K562 (cell line): ENCODE data around the gene HCAR1. TPM values are rescaled to one million over a fixed set of nuclear protein-coding genes. Genes with fewer than 3 reads are reported as not detected.
A peak's percentile ranks its signal among the peaks of the same experiment; 100 is the strongest.

Experiments used
- ATF6 ChIP-seq: sonication (generic); formaldehyde crosslinking; IDR thresholded peaks from 2 replicates; pipeline ENCODE4 v1.4.0; 2020; ENCODE audit warnings: mild to moderate bottlenecking, missing genetic modification reagents
- BRD9 ChIP-seq: fragments of 450-650 bp; IDR thresholded peaks from 2 replicates; pipeline ENCODE4 v1.6.1; 2018; ENCODE audit warnings: low read depth; ENCODE audit not compliant: partially characterized antibody
- BRF2 ChIP-seq: IDR thresholded peaks from 3 replicates; pipeline ENCODE4 v1.6.1; 2011; ENCODE audit warnings: borderline replicate concordance, mild to moderate bottlenecking; ENCODE audit not compliant: insufficient read length, insufficient read depth
- CTBP1 ChIP-seq: fragments of 450-650 bp; IDR thresholded peaks from 2 replicates; pipeline ENCODE4 v1.6.1; 2016; ENCODE audit warnings: borderline replicate concordance
- EHMT2 ChIP-seq: fragments of 450-650 bp; IDR thresholded peaks from 2 replicates; pipeline ENCODE4 v1.6.1; 2018; ENCODE audit warnings: antibody characterized with exemption
- ETV6 ChIP-seq, 3 experiments: fragments of 150-350 bp in 1 of 3; sonication (generic) in 1 of 3; formaldehyde crosslinking in 1 of 3; IDR thresholded peaks; 2 replicates each; pipeline versions ENCODE4 v1.6.1 to v1.8.0; 2014 to 2022; ENCODE audit warnings: borderline replicate concordance in 2 of 3, low read depth in 2 of 3, antibody characterized with exemption in 1 of 3, low read length in 1 of 3, mild to moderate bottlenecking in 1 of 3, missing genetic modification reagents in 1 of 3
- FOXO4 ChIP-seq: fragments of 450-650 bp; formaldehyde crosslinking; IDR thresholded peaks from 2 replicates; pipeline ENCODE4 v1.4.0; 2020; ENCODE audit warnings: mild to moderate bottlenecking, moderate library complexity
- FOXP4 ChIP-seq: sonication (generic); formaldehyde crosslinking; IDR thresholded peaks from 2 replicates; pipeline ENCODE4 v1.8.0; 2022; ENCODE audit warnings: mild to moderate bottlenecking, missing genetic modification reagents, borderline replicate concordance
- PHF21A ChIP-seq: fragments of 450-650 bp; IDR thresholded peaks from 2 replicates; pipeline ENCODE4 v1.6.1; 2017; ENCODE audit warnings: low read depth, borderline replicate concordance
- POLR2AphosphoS5 ChIP-seq: IDR thresholded peaks from 2 replicates; pipeline ENCODE4 v1.6.1; 2011; ENCODE audit warnings: mild to moderate bottlenecking, low read depth, low read length, moderate library complexity; ENCODE audit not compliant: control insufficient read depth, insufficient read depth
- SMARCA5 ChIP-seq: fragments of 450-650 bp; IDR thresholded peaks from 2 replicates; pipeline ENCODE4 v1.6.1; 2016
- TRIM28 ChIP-seq: fragments of 450-650 bp; IDR thresholded peaks from 2 replicates; pipeline ENCODE4 v1.6.1; 2017
- ZEB2 ChIP-seq: fragments of 450-650 bp; IDR thresholded peaks from 2 replicates; pipeline ENCODE4 v1.6.1; 2016
- ZNF449 ChIP-seq: fragments of 250-450 bp; sonication (Bioruptor Pico); IDR thresholded peaks from 2 replicates; pipeline ENCODE4 v1.8.0; 2022; ENCODE audit warnings: moderate library complexity, mild to moderate bottlenecking, inconsistent platforms
- ZNF512 ChIP-seq: IDR thresholded peaks from 2 replicates; pipeline ENCODE4 v1.6.1; 2016; ENCODE audit warnings: missing genetic modification characterization, missing compliant biosample characterization
- ZNF79 ChIP-seq: fragments of 250-450 bp; sonication (Bioruptor Pico); IDR thresholded peaks from 2 replicates; pipeline ENCODE4 v1.4.0; 2020; ENCODE audit warnings: low read depth, mild to moderate bottlenecking, moderate library complexity
- polyA plus RNA-seq, 8 experiments: library from polyadenylated mRNA; depleted of rRNA in 4 of 8; stranded (reverse) in 5 of 8; unstranded in 3 of 8; fragments of >200 nt; fragmentation: Nextera tagmentation in 2 of 8; fragmentation: Illumina TruSeq in 1 of 8; extraction: Ambion mirVana in 2 of 8; extraction: Trizol in 1 of 8; gene quantifications; 2 replicates each; pipeline versions ENCODE4 v1.2.1 to v1.2.3, GENCODE V29; 2011 to 2014; ENCODE audit warnings: inconsistent platforms in 1 of 8, missing spikeins in 1 of 8
- total RNA-seq, 7 experiments: library from RNA; depleted of rRNA in 6 of 7; stranded (reverse); fragments of >200 nt in 6 of 7; fragmentation: Illumina TruSeq in 2 of 7; extraction: Trizol in 2 of 7; gene quantifications; 2 replicates each; pipeline versions ENCODE4 v1.2.1 to v1.2.3, GENCODE V29; 2011 to 2021; ENCODE audit warnings: low replicate concordance in 1 of 7

The HCAR1 gene
- total and polyA plus RNA-seq, 9 of the 15 experiments (the other 6 are each of a cell fraction or from before 2014, with no cell fraction given), result not detected

- TF ChIP-seq CTBP1 (peak; percentile 96), ZNF79 (CRISPR knock-in tag) (no peak), TRIM28 (peak; percentile 82; the same call in 1 of the 2 replicates), POLR2AphosphoS5 (peak; percentile 85), BRD9 (no peak), ZNF512 (tag) (peak; percentile 90), ETV6 (IDR thresholded peaks at IDR 0.05; ENCODE audit: borderline replicate concordance in 1 of 2, low read depth in 2 of 2, low read length in 1 of 2) (0 out of 4 replicates have a peak, but pooled peaks of 1 of the 2 experiments have one; percentile 35), ETV6 (CRISPR knock-in tag; IDR thresholded peaks at IDR 0.05; ENCODE audit: borderline replicate concordance) (no peak), SMARCA5 (0 out of 2 replicates have a peak, but pooled peaks have one; percentile 46), PHF21A (no peak), BRF2 (no peak), ATF6 (no peak; the same call in 1 of the 2 replicates), FOXP4 (CRISPR knock-in tag) (no peak), ZNF449 (CRISPR knock-in tag) (no peak), ZEB2 (peak; percentile 90), EHMT2 (0 out of 2 replicates have a peak, but pooled peaks have one; percentile 10), FOXO4 (no peak)
Observed at GRCh38 chr12:122752464-122753318, 22.0 kb upstream of the HCAR1 start, which contains the start of gene DENR (continued).
